Progenitor cell of endocrine pancreas (in vitro differentiated cells): Measurements from ENCODE around the gene SUMO3. TPM values are rescaled to one million over a fixed set of nuclear protein-coding genes. Genes with fewer than 3 reads are reported as not detected.

Source experiments
- DNase-seq: peaks from one replicate; pipeline ENCODE4 v3.0.0; 2021; ENCODE audit warnings: low spot score; ENCODE audit not compliant: unreplicated experiment
- H3K27ac Mint-ChIP-seq: 2 replicates; pipeline ENCODE4 v1.8.0; 2021; ENCODE audit warnings: mild to moderate bottlenecking, moderate library complexity, mixed read lengths
- H3K27me3 Mint-ChIP-seq: 2 replicates; pipeline ENCODE4 v1.8.0; 2021; ENCODE audit warnings: mixed read lengths
- H3K36me3 Mint-ChIP-seq: 2 replicates; pipeline ENCODE4 v1.8.0; 2022; ENCODE audit warnings: mixed read lengths; ENCODE audit not compliant: insufficient read depth
- H3K4me1 Mint-ChIP-seq: 2 replicates; pipeline ENCODE4 v1.8.0; 2021; ENCODE audit warnings: low read depth, mixed read lengths
- H3K4me3 Mint-ChIP-seq: 2 replicates; pipeline ENCODE4 v1.8.0; 2021; ENCODE audit warnings: low read depth, mild to moderate bottlenecking, moderate library complexity, mixed read lengths
- H3K9me3 Mint-ChIP-seq: 2 replicates; pipeline ENCODE4 v1.8.0; 2021; ENCODE audit warnings: low read depth, mixed read lengths
- total RNA-seq: library from RNA; stranded (reverse); gene quantifications from 2 replicates; pipeline ENCODE4 v1.2.1, GENCODE V29; 2021
- TF ChIP-seq, protein P1 (sequence below): fragments of 200-600 bp; sonication (generic); IDR thresholded peaks from one replicate; pipeline ENCODE4 v1.5.0; 2021; ENCODE audit warnings: antibody characterized with exemption, mild to moderate bottlenecking; ENCODE audit not compliant: unreplicated experiment

Gene SUMO3
- total RNA-seq, 1 donor from 2014 or later, result 65.0 TPM

GRCh38 chr21:44763050-44763378, 54.8 kb downstream of the SUMO3 start:
- TF ChIP-seq, protein P1, sequence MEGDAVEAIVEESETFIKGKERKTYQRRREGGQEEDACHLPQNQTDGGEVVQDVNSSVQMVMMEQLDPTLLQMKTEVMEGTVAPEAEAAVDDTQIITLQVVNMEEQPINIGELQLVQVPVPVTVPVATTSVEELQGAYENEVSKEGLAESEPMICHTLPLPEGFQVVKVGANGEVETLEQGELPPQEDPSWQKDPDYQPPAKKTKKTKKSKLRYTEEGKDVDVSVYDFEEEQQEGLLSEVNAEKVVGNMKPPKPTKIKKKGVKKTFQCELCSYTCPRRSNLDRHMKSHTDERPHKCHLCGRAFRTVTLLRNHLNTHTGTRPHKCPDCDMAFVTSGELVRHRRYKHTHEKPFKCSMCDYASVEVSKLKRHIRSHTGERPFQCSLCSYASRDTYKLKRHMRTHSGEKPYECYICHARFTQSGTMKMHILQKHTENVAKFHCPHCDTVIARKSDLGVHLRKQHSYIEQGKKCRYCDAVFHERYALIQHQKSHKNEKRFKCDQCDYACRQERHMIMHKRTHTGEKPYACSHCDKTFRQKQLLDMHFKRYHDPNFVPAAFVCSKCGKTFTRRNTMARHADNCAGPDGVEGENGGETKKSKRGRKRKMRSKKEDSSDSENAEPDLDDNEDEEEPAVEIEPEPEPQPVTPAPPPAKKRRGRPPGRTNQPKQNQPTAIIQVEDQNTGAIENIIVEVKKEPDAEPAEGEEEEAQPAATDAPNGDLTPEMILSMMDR, result no peak
- no peak overlapping the region for H3K27ac Mint-ChIP-seq
- H3K4me1 Mint-ChIP-seq, result peaks cover 9% of the 10 kb centered on the region
- no peak overlapping the region for H3K4me3 Mint-ChIP-seq
- no peaks in the 10 kb centered on the region for H3K36me3 Mint-ChIP-seq
- peaks cover 4% of the 10 kb centered on the region for H3K27me3 Mint-ChIP-seq
- H3K9me3 Mint-ChIP-seq, result no peaks in the 10 kb centered on the region
- no peak for DNase-seq

DNA sequence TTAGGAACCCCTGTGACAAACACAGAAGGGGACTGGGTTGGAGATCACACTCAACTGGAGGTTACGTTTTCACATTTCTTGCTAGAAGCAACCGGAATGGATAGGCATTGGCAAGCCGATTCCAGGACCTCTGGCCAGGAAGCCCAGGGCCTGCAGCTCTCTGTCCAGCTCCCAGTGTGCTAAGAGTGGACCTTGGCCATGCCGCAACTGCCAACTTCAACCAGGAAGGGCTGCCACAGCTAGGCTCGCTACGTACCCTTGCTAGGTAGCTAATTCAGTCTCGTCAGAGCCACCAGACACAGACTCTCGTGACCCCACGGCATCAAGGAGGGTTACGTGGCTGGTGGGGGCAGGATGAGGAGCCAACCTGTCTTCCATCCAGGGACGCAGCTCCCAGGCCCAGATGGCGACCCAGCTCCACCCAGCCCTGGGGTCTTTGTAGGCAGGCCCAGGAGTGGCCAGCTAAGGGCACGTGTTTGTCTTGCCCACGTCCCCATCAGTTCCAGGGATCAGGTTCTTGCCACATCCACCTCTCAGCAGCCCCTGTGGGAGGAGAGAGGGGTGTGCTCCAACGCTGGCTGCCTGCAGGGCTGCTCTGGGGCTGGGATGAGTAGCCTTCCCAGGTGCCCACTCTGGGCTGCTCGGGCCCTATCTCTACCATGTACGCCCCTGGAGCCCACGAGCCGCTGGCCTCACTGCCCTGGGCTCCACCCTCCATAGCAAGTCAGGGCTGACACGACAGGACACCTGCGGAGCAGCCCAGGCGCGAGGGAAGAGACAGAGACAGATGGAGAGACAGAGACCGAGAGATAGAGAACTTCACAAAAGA, 55.4 kb downstream of the SUMO3 start:
- TF ChIP-seq, protein P1, result no peak
- Mint-ChIP-seq H3K4me1 (peaks cover 9% of the 10 kb centered on the region), H3K4me3 (no peak overlapping the region), H3K9me3 (no peaks in the 10 kb centered on the region), H3K27ac (no peak overlapping the region), H3K36me3 (no peaks in the 10 kb centered on the region), H3K27me3 (peaks cover 4% of the 10 kb centered on the region)
- no peak for DNase-seq

DNA sequence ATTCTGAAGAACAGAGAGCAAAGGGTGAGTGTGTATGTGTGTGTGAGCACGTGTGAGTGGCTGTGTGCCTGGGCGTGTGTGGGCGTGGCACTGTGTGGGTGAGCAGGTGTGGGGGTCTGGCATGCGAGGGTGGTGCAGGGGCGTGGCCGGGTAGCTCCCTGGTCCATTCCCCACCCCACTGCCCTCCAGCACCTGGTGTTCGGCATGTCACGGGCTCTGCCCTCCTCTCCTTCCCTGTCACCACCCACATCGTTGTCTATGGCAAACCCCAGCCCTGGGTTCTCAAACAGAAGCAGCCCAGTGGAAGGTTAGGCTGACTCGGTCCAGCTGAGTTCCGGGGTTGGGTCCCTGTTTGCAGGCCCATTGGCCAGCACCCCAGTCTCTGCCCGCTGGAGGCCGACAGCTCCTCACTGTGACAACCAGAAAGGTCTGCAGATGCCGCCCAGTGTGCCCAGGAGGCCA, 56.1 kb downstream of the SUMO3 start:
- DNase-seq, result no peak
- H3K4me1 Mint-ChIP-seq, result peaks cover 9% of the 10 kb centered on the region
- TF ChIP-seq, protein P1, result no peak
- no peak overlapping the region for H3K4me3 Mint-ChIP-seq
- no peaks in the 10 kb centered on the region for H3K9me3 Mint-ChIP-seq
- H3K27me3 Mint-ChIP-seq, result peaks cover 4% of the 10 kb centered on the region
- no peaks in the 10 kb centered on the region for H3K36me3 Mint-ChIP-seq
- no peak overlapping the region for H3K27ac Mint-ChIP-seq

GRCh38 chr21:44761011-44761729, 56.7 kb downstream of the SUMO3 start:
- Mint-ChIP-seq H3K36me3 (no peaks in the 10 kb centered on the region), H3K4me1 (peaks cover 9% of the 10 kb centered on the region), H3K27ac (no peak overlapping the region), H3K4me3 (no peak overlapping the region), H3K9me3 (no peaks in the 10 kb centered on the region), H3K27me3 (peaks cover 5% of the 10 kb centered on the region)
- DNase-seq, result no peak
- TF ChIP-seq, protein P1, result peak; percentile 66

DNA sequence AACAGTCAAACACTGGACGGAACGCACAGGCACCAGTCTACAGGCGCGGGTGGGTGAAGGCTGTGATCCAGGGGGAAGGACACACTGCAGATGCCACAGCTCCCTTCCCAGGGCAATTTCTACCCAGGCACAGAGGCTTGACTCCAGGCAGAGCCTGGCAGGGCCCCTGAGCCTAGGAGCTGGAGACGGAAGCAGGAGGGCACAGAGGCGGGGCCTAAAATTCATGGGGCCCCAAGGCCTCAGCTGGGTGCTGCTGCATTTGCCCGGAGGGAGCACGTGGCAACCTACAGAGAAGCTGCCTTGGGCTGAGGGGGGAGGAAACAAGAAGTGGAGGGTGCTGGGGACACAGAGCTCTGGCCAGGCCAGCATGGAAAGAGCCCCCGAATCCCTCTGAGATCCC, 57.5 kb downstream of the SUMO3 start:
- H3K36me3 Mint-ChIP-seq, result no peaks in the 10 kb centered on the region
- H3K27ac Mint-ChIP-seq, result no peak overlapping the region
- no peak for DNase-seq
- H3K9me3 Mint-ChIP-seq, result no peaks in the 10 kb centered on the region
- H3K27me3 Mint-ChIP-seq, result peaks cover 8% of the 10 kb centered on the region
- TF ChIP-seq, protein P1, result no peak
- peaks cover 4% of the 10 kb centered on the region for H3K4me1 Mint-ChIP-seq
- no peak overlapping the region for H3K4me3 Mint-ChIP-seq
